HG03064 (cell line): ENCODE measurements around the gene RHOG.

Source experiments
- ATAC-seq: cut with Tn5 transposase; IDR thresholded peaks from one replicate; pipeline ENCODE4 v1.9.1; 2021; ENCODE audit warnings: low read depth; ENCODE audit not compliant: unreplicated experiment

RHOG gene

DNA sequence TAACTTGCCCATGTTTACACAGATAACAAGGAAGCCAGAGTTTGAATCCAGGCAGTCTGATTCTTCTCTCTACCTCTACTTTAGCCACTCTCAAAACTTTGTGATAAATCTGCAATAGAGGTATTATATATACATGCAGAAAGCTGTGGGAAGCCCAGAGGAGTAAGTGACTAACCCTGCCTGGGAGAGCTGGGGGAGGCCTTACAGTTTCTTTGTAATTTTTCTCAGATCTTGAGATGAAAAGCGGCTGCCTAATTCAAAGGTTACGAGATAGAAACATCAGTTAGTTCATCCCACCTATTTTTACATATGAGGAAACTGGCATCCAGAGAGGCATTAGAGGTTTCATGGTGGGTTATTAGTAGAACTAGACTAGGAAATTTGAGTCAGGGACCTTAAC, 19.6 kb upstream of the RHOG start:
- no peak for ATAC-seq

DNA sequence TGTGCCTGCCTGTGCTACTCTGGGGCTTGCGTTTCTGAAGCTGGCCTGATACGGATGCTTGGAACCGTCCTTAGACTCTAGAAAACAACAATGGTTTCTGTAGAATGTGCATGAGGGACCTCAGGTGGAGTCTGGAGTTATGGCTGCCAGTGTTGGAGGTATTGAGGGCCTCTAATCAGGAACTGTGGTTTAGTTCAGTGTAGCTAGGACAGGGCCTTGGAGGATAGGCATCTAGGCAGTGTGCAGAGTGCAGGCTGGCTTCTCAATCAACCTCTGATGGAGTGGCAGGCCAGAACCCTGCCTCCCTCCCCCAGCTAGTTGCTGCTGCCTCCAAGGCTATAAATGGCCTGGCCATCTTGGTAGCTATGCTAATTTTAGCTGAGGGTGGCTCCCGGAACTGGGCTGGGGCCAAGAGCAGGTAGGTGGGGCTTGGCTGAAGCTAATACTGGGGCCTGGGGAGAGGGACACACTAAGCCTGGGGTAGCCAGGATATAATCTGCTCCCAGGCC, 18.7 kb upstream of the RHOG start:
- no peak for ATAC-seq

DNA sequence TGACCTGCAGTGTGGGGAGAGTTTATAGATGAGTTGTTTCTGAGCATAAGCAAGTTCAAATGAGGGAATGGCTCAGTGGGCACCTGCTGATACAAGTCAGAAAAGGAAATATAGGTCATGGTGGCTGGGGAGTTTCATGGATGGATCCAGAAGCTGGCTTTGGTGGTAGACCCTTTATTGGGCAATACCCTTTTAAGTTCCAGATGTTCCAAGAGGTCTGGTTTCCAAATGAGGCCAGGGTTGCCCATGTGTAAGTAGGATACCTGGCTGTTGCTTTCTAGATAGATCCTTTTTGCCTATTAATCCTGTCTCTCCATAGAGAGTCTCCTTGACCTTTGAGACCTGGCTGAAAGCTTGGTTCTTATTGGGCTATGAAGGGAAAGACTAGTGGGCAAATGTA, 16.9 kb upstream of the RHOG start:
- ATAC-seq: no peak

DNA sequence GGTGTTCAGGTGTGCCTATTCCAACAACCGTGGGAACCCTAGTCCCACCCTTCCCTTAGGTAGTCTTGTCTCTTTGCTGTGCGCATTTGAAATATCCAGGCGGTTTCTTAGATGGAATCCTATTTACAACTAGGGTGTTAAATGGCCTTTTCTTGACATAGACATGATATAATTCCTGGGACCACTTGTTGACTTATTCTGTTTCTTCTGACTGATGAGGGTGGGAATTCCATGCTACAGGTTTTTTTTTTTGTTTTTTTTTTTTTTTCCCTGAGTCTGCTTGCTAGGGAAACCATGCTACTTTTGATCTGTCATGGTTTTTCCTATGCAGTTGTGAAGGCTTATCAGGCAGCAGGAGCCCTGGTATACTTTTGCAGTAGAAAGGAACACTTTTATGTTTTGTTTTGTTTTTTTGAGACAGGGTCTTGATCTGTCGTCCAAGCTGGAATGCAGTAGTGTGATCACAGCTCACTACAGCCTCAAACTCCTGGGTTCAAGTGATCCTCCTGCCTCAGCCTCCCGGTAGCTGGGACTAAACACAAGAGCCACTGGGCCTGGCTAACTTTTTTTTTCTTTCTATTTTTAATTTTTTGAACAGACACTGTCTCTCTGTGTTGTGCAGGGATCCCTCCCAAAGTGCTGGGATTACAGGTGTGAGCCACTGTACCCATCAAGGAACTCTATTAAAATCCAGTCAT, 16.2 kb upstream of the RHOG start:
- ATAC-seq: no peak

DNA sequence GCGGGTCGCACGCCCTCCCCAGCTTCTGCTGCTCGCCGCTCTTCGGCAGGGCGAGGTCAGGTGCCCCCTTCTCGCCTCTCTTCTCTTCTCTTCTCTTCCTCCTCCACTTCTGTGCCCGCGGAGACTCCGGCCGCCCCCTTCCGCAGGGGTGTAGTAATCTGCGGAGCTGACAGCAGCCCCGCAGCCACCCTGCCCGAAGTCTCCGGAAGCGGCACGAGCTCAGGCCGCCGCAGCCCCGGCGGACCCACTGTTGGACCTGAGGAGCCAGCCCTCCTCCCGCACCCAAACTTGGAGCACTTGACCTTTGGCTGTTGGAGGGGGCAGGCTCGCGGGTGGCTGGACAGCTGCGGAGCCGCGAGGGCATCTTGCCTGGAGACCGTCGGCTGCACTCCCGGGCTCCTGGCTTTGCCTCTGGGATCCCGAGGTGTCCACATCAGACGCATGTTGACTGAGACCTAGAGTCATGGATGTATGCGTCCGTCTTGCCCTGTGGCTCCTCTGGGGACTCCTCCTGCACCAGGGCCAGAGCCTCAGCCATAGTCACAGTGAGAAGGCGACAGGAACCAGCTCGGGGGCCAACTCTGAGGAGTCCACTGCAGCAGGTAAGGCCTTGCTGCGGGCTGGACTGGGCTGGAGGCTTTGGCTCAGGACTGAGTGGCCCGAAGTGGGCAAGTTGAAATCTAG, 15.2 kb upstream of the RHOG start:
- peak; percentile 13 for ATAC-seq

DNA sequence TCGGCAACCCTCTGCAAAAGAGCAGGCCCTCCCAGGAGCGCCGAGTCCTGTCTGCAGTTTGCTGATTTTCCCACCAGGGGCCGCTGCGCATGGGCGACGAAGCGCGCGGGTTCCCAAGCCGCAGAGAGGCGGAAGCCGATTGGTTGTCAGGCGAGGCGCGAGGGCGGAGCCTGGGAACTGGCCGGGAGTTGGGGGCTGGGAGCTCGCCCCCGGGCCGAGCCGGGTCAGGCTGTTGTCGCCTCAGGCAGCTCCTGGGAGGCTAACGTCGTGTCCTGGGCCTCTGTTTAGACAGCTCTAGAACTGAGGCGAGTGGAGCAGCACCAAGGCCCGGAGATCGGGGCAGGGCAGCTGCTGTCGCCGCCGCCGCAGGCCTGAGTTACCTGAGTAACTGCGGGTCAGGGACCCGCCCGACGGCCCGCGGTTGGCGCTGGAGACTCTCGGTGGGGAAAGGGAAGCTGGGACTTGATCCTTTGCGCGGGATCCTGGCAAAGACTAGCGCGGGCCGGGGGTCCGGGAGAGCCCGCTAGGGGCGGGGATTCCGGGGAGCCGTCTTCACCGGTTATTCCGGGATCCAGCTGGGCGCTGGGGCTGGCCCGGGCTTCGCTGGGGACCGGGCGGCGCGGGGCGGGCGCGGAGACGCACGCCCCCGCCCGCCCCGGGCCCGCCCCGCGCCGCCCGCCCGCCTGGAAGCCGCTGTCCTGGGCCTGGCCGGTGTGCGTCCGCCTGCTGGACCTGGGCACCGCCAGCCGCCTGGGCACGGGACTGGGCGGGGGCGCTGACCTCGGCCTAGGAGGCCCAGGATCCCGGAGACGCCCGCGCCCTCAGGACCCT, 14.4 kb upstream of the RHOG start, which contains the start of gene STIM1:
STIM1 (plus strand) TSS at position 688 of the 831 bp plus-strand sequence. CDS start 607 bp downstream, outside the sequence.
- ATAC-seq: peak; percentile 55

DNA sequence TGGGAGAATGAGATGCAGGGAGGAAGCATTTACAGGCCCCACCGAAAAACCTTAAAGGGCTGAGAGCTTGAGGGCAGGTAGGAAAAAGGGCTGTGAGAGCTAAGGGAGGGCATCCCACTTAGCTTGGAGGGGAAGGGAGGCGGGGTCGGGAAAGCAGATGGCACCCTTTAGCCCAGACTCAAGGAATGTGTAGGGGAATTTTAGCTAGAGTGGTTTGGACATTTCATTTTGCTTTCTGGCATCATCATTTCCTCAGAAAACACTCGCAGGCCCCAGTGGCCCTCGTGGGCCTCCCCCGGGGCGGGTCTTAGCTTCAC, 13.9 kb upstream of the RHOG start:
- no peak for ATAC-seq

DNA sequence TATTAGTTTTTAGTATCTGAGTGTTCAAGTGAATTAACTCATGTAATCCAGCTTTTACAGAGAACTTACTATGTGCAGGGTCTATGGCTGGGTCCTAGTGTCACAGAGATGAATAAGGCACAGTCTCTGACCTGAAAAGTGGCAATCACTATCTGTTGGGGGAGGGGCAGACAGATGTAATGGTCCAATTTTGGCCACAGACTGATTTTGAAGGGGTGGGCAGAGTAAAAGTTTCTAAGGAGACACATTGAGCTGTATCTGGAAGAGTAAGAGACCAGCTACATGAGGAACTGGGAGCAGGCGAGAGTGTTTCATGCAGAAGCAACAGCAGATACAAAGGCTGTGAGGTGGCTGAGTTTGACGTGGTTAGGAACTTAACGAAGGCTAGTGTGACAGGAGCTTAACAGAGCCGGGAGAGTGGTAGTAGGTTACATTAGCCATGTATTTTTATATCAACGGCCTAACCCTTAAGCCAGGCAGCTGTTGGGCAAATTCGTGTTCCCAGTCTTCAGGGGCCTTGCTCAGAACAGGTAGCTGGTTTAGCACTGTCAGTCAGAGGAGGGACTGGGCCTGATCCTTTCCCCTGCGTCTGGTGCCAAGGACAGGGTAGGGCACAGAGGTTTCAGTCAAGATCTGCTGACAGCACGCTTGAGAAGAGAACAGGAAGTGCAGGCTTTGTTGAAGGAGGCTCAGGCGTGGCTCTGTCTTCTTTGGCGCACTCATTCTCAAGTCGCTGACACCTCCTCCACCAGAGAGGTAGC, 13.3 kb upstream of the RHOG start:
- peak; percentile 43 for ATAC-seq

DNA sequence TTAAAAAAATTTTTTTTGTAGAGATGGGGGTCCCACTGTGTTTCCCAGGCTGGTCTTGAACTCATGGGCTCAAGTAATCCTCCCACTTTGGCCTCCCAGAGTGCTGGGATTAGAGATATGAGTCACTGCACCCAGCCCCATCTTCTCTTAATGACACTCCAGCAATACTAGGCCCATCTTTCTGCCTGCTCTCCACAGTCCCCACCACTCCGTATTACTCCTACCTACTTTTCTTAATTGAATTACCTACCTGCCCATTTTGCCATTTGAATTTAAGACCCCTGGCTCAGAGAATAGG, 12.7 kb upstream of the RHOG start:
- no peak for ATAC-seq

DNA sequence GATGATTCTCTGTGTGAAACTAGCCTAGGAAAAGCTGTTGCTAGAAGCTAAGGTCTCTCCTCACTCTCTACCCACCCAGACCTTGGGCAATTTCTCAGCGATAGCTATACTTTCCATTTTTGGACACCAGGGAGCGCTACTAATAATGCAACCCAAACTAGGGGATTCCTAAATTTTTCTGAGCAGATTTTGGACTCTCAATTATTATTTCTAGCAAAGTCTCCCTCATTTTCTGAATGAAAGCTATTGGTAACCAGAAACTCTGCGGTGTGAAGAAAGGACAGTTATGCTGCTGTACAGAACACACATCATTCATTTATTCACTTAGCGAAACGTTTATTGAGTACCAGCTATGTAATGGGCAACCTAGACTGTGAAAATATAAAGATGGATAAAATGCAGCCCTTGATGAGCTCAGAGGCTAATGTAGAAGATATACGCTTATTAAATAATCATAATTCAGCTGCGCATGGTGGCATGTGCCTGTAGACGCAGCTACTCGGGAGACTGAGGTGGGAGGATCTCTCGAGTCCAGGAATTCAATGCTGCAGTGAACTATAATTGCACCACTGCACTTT, 8.6 kb upstream of the RHOG start:
- no peak for ATAC-seq

DNA sequence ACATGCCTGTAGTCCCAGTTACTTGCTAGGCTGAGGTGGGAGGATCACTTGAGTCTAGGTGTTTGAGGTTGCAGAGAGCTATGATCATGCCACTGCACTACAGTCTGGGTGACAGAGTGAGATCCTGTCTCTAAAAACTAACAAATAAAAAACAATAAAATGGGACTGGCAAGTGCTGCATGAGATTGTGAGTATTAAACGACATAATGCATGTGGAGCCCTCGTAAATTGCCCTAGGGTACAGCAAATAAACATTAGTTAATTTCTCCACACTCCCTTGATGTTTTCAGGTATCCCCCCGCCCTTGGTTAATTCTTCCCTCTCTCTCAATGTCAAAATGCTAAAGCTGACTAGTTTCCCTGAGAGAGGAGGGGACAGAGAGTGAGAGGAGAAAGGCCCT, 4.9 kb upstream of the RHOG start:
- no peak for ATAC-seq

DNA sequence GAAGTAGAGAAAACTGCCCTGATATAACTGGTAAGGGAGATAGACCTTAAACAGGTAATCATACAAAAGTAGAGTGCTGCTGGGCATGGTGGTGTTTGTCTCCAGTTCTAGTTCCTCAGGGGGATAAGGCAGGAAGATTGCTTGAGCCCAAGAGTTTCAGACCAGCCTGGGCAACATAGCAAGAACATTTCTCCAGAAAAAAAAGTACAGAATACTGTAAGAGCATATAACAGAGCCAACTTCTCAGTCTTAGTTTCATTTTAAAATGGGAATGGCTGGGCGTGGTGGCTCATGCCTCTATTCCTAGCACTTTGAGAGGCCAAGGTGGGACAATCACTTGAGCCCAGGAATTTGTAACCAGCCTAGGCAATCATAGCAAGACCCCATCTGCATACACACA, 4.5 kb upstream of the RHOG start:
- ATAC-seq: no peak

DNA sequence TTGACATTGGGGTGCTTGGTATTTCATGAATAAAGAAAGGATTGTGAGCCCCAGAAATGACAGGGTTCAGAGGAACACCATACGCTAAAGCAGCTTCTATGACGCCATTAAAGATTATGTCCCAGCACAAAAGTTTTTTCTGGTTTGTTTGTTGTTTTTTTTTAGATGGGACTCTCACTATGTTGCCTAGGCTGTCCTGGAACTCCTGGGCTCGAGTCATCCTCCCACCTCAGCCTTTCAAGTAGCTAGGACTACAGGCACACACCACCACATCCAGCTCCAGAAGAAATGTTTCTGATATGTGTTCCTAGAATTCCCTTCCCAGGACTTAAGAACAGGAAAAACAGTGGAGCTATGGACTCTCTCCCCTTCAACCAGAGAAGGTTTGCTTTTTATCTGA, 2.6 kb upstream of the RHOG start:
- ATAC-seq: no peak

DNA sequence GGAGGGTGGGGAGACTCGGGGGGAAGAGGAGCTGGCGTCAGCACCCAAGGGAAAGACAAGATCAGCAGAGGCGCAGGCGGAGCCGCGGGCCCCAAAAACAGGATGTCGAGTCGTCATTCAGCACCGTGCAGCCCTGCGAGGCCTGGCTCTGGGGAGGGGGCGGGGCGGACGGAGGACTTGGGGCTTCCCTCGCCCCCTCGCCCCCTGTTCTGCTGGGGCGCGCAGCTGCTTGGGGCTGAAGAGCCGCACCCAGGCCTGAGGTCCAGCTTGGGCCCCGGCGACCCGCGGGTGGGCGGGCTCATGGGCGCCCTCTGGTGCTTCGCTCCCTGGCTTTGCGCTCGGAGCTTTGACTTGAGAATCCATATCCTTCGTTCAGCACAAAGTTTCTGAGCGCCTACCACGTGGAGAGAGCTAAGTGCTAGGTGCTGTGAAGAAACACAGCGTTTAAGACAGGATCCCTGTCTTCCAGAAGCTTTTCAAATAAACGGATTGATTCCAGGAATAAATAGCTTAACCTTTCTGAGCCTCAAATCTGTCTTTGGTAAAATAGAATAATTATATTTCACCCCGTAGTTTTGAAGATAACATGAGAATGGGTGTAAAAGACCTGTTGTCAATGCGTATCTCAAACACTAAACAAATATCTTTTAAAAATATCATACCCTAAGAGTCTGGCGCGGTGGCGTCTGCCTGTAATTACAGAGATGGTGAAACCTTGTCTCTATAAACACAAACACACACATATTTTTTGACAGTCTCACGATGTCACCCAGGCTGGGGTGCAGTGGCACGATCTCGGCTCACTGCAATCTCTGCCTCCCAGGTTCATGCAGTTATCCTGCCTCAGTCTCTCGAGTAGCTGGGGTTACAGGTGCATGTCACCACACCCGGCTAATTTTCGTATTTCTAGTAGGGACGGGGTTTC, 929 bp upstream of the RHOG start:
- ATAC-seq: peak; percentile 34

DNA sequence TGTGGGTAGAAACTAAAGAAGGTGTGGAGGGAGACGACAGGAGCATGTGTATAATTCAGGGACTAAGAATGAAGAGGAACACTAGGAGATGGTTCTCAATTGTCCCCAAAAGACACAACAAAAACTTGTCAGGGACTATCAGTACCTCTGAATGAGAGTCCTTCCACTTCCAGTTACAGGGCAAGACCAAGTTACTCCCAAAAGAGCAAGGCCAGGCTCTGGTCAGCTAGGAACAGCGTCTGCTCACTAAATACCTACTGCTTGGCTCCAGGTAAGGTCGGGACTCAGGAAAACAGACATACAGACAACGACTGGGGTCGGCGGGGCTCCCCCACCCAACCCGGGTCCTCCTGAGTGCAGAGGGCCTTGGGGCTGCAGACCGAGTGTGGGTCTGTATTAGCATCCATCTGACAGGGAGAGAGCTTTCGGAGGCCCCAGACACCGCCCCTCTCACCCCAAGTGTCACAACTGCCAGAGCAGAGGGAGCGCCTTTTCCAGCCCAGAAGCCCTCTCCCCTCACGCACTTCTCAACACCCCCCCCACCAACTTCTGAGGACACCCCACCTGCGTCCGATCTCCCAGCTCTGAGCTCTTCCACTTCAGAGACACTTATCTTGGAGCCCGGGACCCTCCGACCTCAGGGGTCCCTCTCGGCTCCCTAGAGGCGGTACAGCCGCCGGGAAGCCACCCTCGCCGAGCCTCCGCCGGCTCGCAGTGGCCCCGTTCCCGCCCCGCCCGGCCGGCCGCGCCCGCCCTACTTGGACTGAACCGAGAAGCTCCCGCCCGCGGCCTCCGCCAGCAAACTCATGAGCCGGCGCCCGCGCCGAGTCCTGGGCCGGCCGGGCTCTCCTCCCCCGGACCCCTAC, 522 bp downstream of the RHOG start:
- ATAC-seq: peak; percentile 2

DNA sequence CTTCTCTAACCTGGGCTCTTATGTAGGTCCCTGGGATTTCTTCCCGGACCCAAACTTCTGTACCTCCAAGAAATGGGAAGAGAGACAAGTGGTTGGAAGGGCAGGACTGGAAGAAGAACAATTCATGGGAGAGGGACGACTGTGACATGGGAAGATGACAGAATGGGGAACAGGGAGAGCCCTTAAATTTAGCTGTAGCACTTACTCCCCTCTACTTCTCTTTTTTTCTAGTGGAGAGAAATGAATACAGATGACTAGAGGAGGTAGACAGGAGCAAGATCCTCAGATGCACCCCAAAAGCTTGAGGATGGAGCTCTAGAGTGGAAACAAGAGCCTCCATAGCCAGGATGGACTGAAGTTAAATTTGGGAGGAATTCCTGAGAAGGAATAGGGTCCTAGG, 2.3 kb downstream of the RHOG start:
- ATAC-seq: no peak

DNA sequence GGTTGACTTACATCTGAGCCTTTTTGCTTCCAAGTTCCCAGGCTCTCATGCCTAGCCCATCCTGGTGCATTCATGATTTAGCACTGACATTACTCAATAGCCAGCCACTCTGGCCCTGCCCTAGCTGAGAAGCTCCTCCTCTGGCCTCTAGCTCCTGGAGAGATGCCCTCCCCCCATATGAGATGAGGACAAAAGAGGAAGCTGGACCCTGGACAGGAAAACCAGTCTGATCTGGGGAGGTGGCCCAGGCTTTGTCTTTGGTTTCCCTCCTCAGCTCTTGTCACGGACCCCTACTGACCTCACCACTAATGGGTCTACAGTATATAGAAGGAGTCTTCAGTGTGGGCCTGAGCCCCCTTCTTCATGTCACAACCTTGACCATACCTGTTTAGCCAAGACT, 3.0 kb downstream of the RHOG start:
- no peak for ATAC-seq

DNA sequence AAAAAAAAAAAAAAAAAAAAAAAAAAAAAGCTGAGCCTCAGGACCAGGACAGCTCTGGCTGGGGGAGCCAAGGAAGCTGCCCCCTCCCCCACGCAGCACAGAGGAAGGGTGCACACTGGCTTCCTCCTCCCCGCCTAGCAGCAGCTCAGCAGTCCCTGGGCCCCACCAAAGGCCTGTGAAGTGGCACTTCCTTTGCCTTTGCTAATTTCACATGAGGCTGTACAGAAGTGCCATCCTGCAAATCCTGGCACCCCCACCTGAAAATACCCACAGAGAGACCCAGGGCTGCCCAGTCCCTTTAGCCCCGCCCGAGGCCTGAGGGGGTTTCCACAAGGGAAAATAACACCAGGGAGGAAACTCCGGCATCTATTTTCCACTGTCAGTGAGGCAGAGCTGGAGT, 3.9 kb downstream of the RHOG start:
- ATAC-seq: no peak

DNA sequence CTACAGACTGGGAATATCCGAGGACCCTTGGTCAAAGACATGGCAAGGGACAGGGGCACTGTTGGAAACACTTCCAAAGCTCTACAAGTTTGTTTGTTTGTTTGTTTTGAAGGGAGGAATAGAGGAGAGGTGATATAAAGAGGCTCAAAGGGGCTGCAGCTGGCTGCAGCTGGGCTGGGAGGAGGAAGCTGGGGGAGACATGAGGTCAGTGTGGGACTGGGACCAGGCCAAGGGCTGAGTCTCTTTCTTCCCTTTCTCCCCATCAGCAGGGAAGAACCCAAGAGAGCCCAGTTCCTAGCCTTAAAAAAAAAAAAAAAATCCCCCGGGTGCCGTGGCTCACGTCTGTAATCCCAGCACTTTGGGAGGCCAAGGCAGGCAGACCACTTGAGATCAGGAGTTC, 5.0 kb downstream of the RHOG start:
- ATAC-seq: no peak
